ENCODE measurements around the gene ZHX3.

GRCh38 chr20:41304424-41305079, 13.0 kb downstream of the ZHX3 start:
- TF ChIP-seq CTCF (conservative IDR thresholded peaks at IDR 0.05; ENCODE audit: low read length) = no peak
- TF ChIP-seq EZH2phosphoT487 (IDR thresholded peaks at IDR 0.05; ENCODE audit: borderline replicate concordance) = no peak
